Spleen (tissue), 11 donors: ENCODE measurements around the gene CGRRF1. TPM values are rescaled to one million over a fixed set of nuclear protein-coding genes. Genes with fewer than 3 reads are reported as not detected.

Experiments
- DNase-seq: peaks from one replicate; pipeline ENCODE4 v3.0.0-alpha.2; 2020
- H3K27ac ChIP-seq, 8 donors: fragments of 200-600 bp; sonication (generic) in 7 of 8; 1 replicate in 4 of 8; 2 replicates in 4 of 8; pipeline versions ENCODE4 v1.5.0 to v1.8.0; 2016 to 2021; ENCODE audit warnings: inconsistent platforms in 4 of 8, mild to moderate bottlenecking in 4 of 8, moderate library complexity in 1 of 8
- H3K27me3 ChIP-seq, 7 donors: fragments of 200-600 bp; sonication (generic) in 6 of 7; replicated peaks in 1 of 7; 1 replicate in 4 of 7; 2 replicates in 3 of 7; pipeline versions ENCODE4 v1.5.0 to v1.8.0; 2016 to 2021; ENCODE audit warnings: inconsistent platforms in 3 of 7, mild to moderate bottlenecking in 1 of 7
- H3K36me3 ChIP-seq, 6 donors: fragments of 200-600 bp; sonication (generic) in 5 of 6; 1 replicate in 4 of 6; 2 replicates in 2 of 6; pipeline versions ENCODE4 v1.5.0 to v1.8.0; 2016 to 2021; ENCODE audit warnings: inconsistent platforms in 2 of 6
- H3K4me1 ChIP-seq, 6 donors: fragments of 200-600 bp; sonication (generic) in 5 of 6; 1 replicate in 3 of 6; 2 replicates in 3 of 6; pipeline versions ENCODE4 v1.5.0 to v1.8.0; 2016 to 2021; ENCODE audit warnings: inconsistent platforms in 3 of 6
- H3K4me3 ChIP-seq, 8 donors: fragments of 200-600 bp; sonication (generic) in 7 of 8; 1 replicate in 4 of 8; 2 replicates in 4 of 8; pipeline versions ENCODE4 v1.5.0 to v1.8.0; 2016 to 2021; ENCODE audit warnings: inconsistent platforms in 4 of 8, mild to moderate bottlenecking in 4 of 8, moderate library complexity in 2 of 8
- H3K9me3 ChIP-seq, 8 donors: fragments of 200-600 bp; sonication (generic) in 7 of 8; 1 replicate in 4 of 8; 2 replicates in 4 of 8; pipeline versions ENCODE4 v1.5.0 to v1.8.0; 2016 to 2021; ENCODE audit warnings: inconsistent platforms in 4 of 8
- CTCF ChIP-seq, 11 experiments: fragments of 200-600 bp in 7 of 11; fragments of 450-650 bp in 4 of 11; sonication (generic) in 4 of 11; IDR thresholded peaks in 8 of 11; conservative IDR thresholded peaks in 3 of 11; 1 replicate in 7 of 11; 2 replicates in 4 of 11; pipeline versions ENCODE4 v1.4.0 to v1.8.0; 2016 to 2021; ENCODE audit warnings: antibody characterized with exemption in 11 of 11, inconsistent platforms in 4 of 11, mild to moderate bottlenecking in 1 of 11
- POLR2A ChIP-seq, 3 donors: fragments of 450-650 bp; IDR thresholded peaks; one replicate each; pipeline ENCODE4 v1.5.1; 2017; ENCODE audit warnings: antibody characterized with exemption in 3 of 3, mild to moderate bottlenecking in 1 of 3
- POLR2AphosphoS5 ChIP-seq, 3 donors: sonication (generic); formaldehyde crosslinking; IDR thresholded peaks; one replicate each; pipeline ENCODE4 v1.5.1; 2017; ENCODE audit warnings: antibody characterized with exemption in 3 of 3
- WGBS, 5 donors: extraction: QIAGEN DNeasy Blood & Tissue Kit in 3 of 5; methylation state at CpG; one replicate each; pipeline versions ENCODE4 v1.1.5 to v1.1.7; 2013 to 2018; 5-methylcytosine and 5-hydroxymethylcytosine counted together
- intact Hi-C: fragments of 100-400 bp; cut with DNase I; formaldehyde crosslinking; loops from one replicate; pipeline ENCODE4 v1.15.0; 2023; ENCODE audit warnings: low total_unique reads
- polyA plus RNA-seq, 3 donors: library from polyadenylated mRNA; stranded (reverse); fragments of 200-250 nt; gene quantifications; one replicate each; pipeline ENCODE4 v1.2.1, GENCODE V29; 2013
- total RNA-seq, 7 donors: library from RNA; depleted of rRNA in 3 of 7; stranded (reverse); fragments of >200 nt in 3 of 7; fragmentation: NEBNext Ultra II Directional in 4 of 7; extraction: Animal tissue kit (Norgen Biotek cat#: 25700) in 4 of 7; gene quantifications; one replicate each; pipeline versions ENCODE4 v1.1.0 to v1.2.1, GENCODE V29; 2016 to 2021
- donor health status: healthy with polysubstance abuse.
- donor health status: DM: no; HTN: no; CAD: no; lungs with moderate emphysema.
- donor health status: DM: no; HTN: no; CAD: no.
- donor health status: Bipolar disorder and iron deficiency.
- donor health status: healthy.
- donor health status: DM: no; HTN: no; CAD: no.
- donor health status: DM: yes; HTN: yes; CAD: no.

The CGRRF1 gene
- total and polyA plus RNA-seq, 10 donors: 11.3 to 19.8 (median 17.3) TPM

DNA sequence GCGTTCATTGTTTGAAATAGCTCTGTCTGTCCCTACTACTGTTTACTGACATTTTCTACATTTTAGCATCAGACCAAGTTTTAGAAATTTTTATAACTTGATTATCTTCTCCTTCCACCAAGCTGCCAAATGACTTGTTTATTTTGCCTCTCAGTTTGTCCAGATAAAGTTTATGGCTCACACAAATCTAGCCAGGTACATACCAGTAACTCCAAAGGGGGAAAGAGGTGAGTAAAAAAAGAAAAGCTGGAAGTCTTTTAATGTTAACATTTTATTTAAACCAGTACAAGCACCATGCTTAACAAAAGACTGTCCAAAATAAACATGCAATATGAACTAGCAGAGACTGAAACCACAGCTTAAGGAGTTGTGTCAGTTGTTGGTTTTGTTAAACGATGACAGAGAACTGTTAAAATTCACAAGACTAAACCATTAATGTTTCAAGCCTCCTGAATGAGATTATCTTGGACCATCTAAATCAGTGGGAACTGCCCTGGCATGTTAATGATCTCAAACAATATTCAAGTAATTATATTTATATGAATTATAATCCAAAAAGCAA is 35.4 kb upstream of the CGRRF1 start:
- Histone ChIP-seq H3K36me3 (peaks cover 0 to 84% (median 17%) of the 10 kb centered on the region in 6 donors), H3K9me3 (no peaks in the 10 kb centered on the region), H3K4me1 (no peaks in the 10 kb centered on the region), H3K4me3 (no peak overlapping the region), H3K27ac (no peak overlapping the region), H3K27me3 (no peaks in the 10 kb centered on the region)
- TF ChIP-seq POLR2A (IDR thresholded peaks at IDR 0.05): no peak
- no peak for TF ChIP-seq CTCF (IDR thresholded peaks at IDR 0.05 in 8 of 11, conservative IDR thresholded peaks at IDR 0.05 in 3 of 11)
- no peak for TF ChIP-seq POLR2AphosphoS5 (IDR thresholded peaks at IDR 0.05)
- WGBS, 5 donors: 88 to 92% (median 90%) methylated on average over 2 of the region's 2 CpGs
- intact Hi-C loops: no loop called here
- DNase-seq: no peak

- no peaks in the 10 kb centered on the region for H3K27me3 ChIP-seq
- WGBS, 5 donors: 73 to 86% (median 77%) methylated on average over 4 of the region's 4 CpGs
- H3K9me3 ChIP-seq: no peaks in the 10 kb centered on the region
- peaks cover 0 to 94% (median 26%) of the 10 kb centered on the region in 6 donors for H3K36me3 ChIP-seq
- no peak overlapping the region for H3K4me3 ChIP-seq
- intact Hi-C loops: no loop called here
- no peaks in the 10 kb centered on the region for H3K4me1 ChIP-seq
- no peak for TF ChIP-seq POLR2A (IDR thresholded peaks at IDR 0.05)
- TF ChIP-seq POLR2AphosphoS5 (IDR thresholded peaks at IDR 0.05): no peak
- no peak for TF ChIP-seq CTCF (IDR thresholded peaks at IDR 0.05 in 8 of 11, conservative IDR thresholded peaks at IDR 0.05 in 3 of 11)
- no peak for DNase-seq
- no peak overlapping the region for H3K27ac ChIP-seq
Measured at GRCh38 chr14:54475187-54475899, 34.4 kb upstream of the CGRRF1 start.

- TF ChIP-seq POLR2AphosphoS5 (IDR thresholded peaks at IDR 0.05) (no peak), POLR2A (IDR thresholded peaks at IDR 0.05) (no peak), CTCF (IDR thresholded peaks at IDR 0.05 in 8 of 11, conservative IDR thresholded peaks at IDR 0.05 in 3 of 11) (no peak)
- Histone ChIP-seq H3K4me1 (peaks cover 0 to 5% (median 0%) of the 10 kb centered on the region in 6 donors), H3K36me3 (peaks cover 0 to 96% (median 26%) of the 10 kb centered on the region in 6 donors), H3K27ac (no peak overlapping the region), H3K9me3 (no peaks in the 10 kb centered on the region), H3K4me3 (no peak overlapping the region), H3K27me3 (no peaks in the 10 kb centered on the region)
- intact Hi-C loops: no loop called here
- DNase-seq: no peak
- 93 to 96% (median 95%) methylated on average over 4 of the region's 4 CpGs for WGBS, 5 donors
Measured at GRCh38 chr14:54475911-54476310, 33.8 kb upstream of the CGRRF1 start.

DNA sequence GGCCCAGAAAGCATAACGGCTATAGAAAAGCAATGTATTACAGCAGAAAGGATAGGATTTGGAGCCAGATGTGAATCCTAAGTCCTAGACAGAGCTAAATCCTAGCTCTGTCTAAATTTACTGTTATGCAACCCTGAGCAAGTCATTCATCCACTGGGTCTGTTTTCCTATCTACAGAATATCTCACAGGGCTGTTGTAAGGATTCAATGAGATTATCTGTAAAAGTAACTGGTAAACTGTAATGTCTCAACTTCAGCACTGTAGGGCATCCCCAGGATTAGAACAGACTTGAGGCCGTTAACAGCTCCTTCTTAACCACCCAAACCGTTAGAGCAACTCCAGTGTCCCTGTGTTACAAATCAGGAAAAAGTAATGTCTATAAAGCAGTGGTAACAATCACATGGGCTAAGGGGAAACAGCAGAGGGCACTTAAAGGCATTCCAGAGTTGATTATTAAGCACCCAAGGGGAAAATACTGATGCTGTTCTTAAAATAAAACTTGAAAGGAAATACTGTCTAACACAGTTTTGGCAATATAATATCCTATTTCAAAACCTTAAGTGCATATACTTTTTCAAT is 31.0 kb upstream of the CGRRF1 start:
- Histone ChIP-seq H3K4me1 (peaks cover 0 to 33% (median 16%) of the 10 kb centered on the region in 6 donors), H3K36me3 (peaks cover 0 to 97% (median 31%) of the 10 kb centered on the region in 6 donors), H3K27me3 (no peaks in the 10 kb centered on the region), H3K4me3 (no peak overlapping the region), H3K9me3 (no peaks in the 10 kb centered on the region), H3K27ac (no peak overlapping the region)
- WGBS, 5 donors: 71 to 80% (median 75%) methylated on average over 3 of the region's 3 CpGs
- TF ChIP-seq CTCF (IDR thresholded peaks at IDR 0.05 in 8 of 11, conservative IDR thresholded peaks at IDR 0.05 in 3 of 11) (no peak), POLR2A (IDR thresholded peaks at IDR 0.05) (no peak), POLR2AphosphoS5 (IDR thresholded peaks at IDR 0.05) (no peak)
- intact Hi-C loops: no loop called here
- no peak for DNase-seq
